GM18505 (cell line): Measurements from ENCODE around the gene FAM13B.
"Not testable (repeated sequence)": the region's sequence is repeated elsewhere in the genome, so short reads cannot be mapped to it uniquely, and the experiment has no call there.

ENCODE experiments used
- ATAC-seq: cut with Tn5 transposase; IDR thresholded peaks from one replicate; pipeline ENCODE4 v1.9.1; 2021; ENCODE audit not compliant: unreplicated experiment
- POLR2A ChIP-seq: IDR thresholded peaks from 4 replicates; pipeline ENCODE4 v1.6.1; 2011; ENCODE audit warnings: borderline replicate concordance; ENCODE audit not compliant: insufficient read depth, insufficient read length; ENCODE audit errors: extremely low read depth

FAM13B gene

GRCh38 chr5:138051441-138052296, 18.8 kb upstream of the FAM13B start:
- TF ChIP-seq POLR2A = no peak
- ATAC-seq = no peak

GRCh38 chr5:138045283-138045682, 12.4 kb upstream of the FAM13B start:
- ATAC-seq = not testable (repeated sequence)

GRCh38 chr5:138038826-138039225, 5.9 kb upstream of the FAM13B start:
- TF ChIP-seq POLR2A = no peak
- no peak for ATAC-seq

DNA sequence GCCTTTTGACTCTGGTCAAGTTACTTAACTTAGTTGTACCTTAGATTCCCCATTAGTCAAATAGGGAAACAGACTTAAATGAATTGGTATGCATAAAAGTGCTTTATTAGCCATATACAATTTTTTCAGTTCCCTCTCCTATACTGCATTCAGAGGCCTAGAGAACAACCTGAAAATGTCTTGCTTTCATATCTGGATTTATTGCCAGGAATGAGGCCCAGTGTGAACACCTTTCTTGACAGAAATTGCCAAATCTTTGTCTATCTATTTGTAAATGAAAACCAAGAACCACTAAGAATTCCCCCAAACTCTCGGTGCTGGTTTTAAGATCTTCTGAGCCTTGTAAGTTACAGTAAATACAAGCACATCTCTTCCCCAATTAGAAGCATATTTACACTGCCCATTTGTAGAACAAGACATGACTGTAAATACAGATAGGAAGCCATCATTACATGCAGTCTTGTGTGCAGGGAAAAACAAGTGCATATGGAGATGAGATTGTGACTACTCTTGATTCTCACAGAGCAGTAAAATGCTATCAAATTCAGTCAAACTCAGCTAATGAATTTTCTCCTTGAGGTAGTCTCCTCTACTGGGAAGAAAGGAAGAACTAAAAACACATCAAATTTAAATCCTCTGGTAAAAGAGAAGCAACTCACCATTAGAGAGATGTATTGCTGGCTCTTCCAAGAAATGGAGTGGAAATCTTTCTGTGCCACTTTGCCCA, 5.2 kb upstream of the FAM13B start:
- no peak for ATAC-seq
- no peak for TF ChIP-seq POLR2A

GRCh38 chr5:138037271-138037670, 4.4 kb upstream of the FAM13B start:
- no peak for TF ChIP-seq POLR2A
- no peak for ATAC-seq

- no peak for ATAC-seq
Measured at GRCh38 chr5:138035605-138036537, 3.0 kb upstream of the FAM13B start.

GRCh38 chr5:138033907-138034306, 1.0 kb upstream of the FAM13B start:
- ATAC-seq = no peak
- no peak for TF ChIP-seq POLR2A

More at GRCh38 chr5:138035605-138036537, 3.0 kb upstream of the FAM13B start:
- no peak for TF ChIP-seq POLR2A

DNA sequence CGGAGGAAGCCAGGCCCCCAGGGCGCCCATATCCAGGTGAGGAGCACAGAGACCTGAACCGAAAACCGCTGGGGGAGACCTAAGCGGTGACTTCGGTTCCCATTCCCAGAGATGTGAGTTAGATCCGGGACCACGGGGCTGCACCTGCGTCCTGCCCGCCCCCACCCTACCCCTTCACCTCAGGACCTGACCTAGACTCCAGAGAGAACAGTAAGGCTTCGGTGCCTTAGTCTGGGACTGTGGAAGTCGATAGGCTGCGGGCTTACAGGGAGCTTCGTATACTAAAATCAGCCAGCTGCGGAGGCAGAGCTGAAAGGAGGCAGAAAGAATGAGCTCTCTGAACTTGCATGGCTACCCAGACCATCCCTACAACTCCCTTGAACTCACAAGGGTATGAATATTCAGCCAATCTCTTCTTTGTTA, 518 bp upstream of the FAM13B start:
- no peak for ATAC-seq
- no peak for TF ChIP-seq POLR2A

DNA sequence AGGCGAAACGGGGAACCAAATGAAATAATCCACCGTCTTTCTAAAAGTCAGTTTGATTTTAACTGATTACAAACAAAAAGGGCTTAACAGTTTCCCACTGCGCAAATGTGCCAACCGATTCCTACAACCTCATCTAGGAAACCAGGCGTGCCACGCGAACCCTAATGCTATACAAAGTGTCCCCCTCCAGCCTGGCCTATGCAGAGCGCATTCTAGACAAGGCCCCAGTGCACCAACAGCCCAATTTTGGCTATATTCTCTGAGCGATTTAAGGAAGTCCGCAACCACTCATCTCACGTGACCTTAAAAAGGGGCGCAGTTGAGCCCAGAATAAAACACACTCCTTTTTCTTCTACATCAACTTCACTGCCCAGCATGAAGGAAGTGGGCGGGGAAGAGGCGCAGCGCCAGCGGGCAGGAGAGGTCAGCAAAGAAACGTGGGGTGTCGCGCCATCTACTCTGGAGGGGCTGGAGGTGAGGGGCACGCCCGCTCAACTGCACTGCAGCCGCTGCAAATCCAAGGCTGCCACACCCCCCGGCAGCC, 779 bp downstream of the FAM13B start:
- ATAC-seq = peak; percentile 33
- TF ChIP-seq POLR2A = peak; percentile 51

DNA sequence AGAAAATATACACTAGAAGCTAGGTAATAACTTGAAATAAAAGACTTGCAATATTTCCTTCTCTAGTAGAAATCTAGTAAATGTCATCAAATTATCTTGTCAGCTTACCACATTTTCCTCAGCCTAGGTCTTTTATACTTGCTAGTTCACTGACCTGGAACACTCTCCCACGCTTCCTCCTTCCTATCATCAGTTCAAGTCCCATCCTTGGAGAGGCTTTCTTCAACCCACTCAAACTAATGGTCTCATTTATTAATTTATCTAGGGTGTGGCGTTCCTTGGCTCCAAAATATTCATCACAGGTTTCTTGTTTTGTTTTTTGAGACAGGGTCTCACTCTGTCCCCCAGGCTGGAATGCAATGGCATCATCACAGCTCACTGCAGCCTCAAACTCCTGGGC, 2.9 kb downstream of the FAM13B start:
- no peak for ATAC-seq
- no peak for TF ChIP-seq POLR2A

GRCh38 chr5:138029501-138029900, 3.4 kb downstream of the FAM13B start:
- no peak for TF ChIP-seq POLR2A
- ATAC-seq = no peak

GRCh38 chr5:138028971-138029365, 3.9 kb downstream of the FAM13B start:
- ATAC-seq = no peak
- TF ChIP-seq POLR2A = no peak

DNA sequence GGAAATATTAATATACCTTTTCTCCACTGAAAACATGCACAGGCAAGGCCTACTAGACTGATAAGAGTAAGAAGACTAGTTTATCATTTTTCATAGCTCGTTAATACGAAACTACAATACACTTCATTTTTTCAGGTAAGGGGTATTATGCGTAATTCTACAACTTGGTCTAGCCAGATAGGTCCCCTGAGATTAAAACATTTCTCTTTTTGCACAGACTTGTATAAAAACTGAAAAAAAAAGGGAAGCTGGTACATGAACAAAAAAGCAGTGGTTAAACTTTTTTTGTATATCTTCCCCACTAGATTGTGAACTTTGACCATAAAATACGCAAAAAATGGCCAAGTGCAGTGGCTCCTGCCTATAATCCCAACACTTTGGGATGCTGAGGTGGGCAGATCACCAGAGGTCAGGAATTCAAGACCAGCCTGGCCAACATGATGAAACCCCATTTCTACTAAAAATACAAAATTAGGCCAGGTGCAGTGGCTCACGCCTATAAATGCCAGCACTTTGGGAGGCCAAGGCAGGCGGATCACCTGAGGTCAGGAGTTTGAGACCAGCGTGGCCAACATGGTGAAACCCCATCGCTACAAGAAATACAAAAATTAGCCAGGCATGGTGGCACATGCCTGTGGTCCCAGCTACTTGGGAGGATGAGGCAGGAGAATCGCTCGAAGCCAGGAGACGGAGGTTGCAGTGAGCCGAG, 4.5 kb downstream of the FAM13B start:
- ATAC-seq = not testable (repeated sequence)

DNA sequence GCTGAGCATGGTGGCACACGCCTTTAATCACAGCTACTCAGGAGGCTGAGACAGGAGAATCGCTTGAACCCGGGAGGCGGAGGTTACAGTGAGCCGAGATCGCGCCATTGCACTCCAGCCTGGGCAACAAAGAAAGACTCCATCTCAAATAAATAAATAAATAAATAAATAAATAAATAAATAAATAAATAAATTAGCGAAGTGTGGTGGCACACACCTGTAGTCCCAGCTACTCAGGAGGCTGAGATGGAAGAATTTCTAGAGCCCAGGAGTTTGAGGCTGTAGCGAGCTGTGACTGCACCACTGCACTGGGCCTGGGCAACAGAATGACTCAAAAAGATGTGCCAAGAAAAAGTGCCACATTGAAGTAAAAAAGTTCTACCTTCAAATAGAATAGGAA, 6.1 kb downstream of the FAM13B start:
- ATAC-seq = not testable (repeated sequence)
